ENCODE results near the gene DHRSX.
"Not testable (repeated sequence)": the region's sequence is repeated elsewhere in the genome, so short reads cannot be mapped to it uniquely, and the experiment has no call there.

DNA sequence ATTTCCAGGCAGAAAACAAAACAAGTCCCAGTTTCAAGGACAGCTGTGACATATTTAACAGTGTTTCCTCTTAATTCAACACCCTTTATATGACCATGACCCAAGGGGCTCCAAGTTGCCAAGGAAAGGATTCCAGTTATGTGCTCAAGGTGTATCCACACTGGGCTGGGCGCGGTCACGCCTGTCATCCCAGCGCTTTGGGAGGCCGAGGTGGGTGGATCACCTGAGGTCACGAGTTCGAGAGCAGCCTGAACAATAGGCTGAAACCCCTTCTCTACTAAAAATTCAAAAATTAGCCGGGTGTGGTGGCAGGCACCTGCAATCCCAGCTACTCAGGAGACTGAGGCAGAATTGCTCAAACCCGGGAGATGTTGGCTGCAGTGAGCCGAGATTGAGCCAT, 29.6 kb downstream of the DHRSX start:
- not testable (repeated sequence) for TF ChIP-seq CTCF, POLR2A (IDR thresholded peaks at IDR 0.05)

Data from heart left ventricle (tissue), 13 donors.